ENCODE measurements around the gene GNAL.

Gene GNAL

DNA sequence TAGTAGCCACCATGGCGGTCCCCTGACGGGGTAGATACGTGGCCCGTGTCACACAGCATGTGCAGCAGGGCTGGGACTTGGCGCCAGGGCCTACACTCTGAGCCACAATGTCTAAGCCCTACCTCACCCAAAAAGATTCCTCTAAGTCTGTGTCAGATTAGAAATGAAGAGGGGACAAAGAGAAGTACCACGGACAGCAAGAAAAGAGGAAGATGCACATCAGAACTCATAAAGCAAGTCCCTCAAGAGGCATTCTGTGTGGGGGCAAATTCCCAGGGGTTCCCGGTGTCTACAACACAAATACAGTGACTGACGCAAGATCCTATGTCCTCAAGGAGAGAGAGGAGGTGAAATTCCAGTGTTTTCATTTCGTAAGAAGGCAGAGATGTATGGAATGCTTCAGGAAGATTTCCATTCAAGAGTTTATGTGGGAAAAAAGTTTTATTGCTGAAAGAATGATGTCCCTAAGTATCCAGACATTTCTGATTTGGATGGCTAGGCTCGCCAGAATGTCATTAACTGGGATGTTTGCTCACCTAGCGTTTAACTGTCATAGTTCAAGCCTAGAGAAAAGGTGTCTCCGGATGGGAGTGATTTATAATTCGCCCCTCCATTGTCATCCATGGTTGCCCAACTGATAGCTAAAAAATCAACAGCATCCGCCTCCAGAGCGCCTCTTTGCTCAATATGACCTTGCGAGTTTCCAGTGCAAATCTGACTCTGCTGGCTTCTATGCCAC, 86.5 kb downstream of the GNAL start:
- TF ChIP-seq, protein P1, sequence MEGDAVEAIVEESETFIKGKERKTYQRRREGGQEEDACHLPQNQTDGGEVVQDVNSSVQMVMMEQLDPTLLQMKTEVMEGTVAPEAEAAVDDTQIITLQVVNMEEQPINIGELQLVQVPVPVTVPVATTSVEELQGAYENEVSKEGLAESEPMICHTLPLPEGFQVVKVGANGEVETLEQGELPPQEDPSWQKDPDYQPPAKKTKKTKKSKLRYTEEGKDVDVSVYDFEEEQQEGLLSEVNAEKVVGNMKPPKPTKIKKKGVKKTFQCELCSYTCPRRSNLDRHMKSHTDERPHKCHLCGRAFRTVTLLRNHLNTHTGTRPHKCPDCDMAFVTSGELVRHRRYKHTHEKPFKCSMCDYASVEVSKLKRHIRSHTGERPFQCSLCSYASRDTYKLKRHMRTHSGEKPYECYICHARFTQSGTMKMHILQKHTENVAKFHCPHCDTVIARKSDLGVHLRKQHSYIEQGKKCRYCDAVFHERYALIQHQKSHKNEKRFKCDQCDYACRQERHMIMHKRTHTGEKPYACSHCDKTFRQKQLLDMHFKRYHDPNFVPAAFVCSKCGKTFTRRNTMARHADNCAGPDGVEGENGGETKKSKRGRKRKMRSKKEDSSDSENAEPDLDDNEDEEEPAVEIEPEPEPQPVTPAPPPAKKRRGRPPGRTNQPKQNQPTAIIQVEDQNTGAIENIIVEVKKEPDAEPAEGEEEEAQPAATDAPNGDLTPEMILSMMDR (IDR thresholded peaks at IDR 0.05; ENCODE audit: insufficient read depth, low read depth, low read length, missing control alignments): no peak
- no peak for DNase-seq (ENCODE audit: low read depth)
- H3K4me3 ChIP-seq (ENCODE audit: low read length): no peak overlapping the region

DNA sequence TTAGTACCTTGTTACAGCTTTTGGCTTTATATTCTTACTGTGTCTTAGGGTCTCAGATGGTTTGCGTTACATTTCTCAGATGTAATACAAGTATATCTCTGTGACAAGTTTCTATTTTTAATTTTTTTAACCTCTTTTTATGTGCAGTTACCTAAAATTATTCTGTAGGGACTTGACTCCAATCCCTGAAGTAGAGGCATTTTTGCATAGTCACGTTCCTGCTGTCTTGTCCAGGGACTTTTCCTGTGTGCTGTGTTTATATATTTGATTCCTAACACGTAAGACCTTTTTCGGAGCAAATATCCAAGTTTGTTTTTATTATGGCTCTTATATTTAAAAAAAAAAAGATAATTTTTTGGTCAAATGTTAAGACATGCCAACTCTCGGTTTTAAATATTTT, 91.0 kb downstream of the GNAL start:
- no peak overlapping the region for H3K4me3 ChIP-seq (ENCODE audit: low read length)
- TF ChIP-seq, protein P1 (IDR thresholded peaks at IDR 0.05; ENCODE audit: insufficient read depth, low read depth, low read length, missing control alignments): no peak
- DNase-seq (ENCODE audit: low read depth): no peak

DNA sequence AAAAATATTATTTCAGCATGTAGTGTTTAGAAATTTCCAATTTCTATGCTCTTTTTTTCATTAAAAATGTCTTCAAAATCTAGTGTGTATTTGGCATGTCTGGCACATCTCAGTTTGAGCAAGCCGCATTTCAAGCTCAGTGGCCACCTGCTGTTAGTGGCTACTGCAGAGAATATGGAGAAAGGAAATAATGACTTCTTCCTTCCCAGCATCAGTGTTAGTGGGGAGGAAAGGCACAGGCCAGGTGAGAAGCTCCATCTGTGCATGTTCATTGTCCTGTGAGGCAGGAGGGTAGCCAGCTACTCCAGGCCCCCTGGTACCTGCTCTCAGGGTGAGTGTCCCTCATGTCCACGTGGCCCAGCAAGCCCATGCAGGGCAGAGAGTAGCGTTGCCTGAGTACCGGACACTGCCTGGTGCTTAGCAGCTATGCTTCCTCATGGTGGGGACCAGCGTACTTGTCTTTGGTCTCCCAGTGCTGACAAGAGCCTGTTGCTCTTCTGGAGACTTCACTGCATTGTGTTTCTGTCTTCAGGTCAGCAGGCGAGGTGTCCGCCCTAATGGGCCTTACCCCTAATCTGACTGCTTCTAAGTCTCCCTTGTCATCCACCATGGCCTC, 94.8 kb downstream of the GNAL start:
- no peak overlapping the region for H3K4me3 ChIP-seq (ENCODE audit: low read length)
- no peak for DNase-seq (ENCODE audit: low read depth)
- TF ChIP-seq, protein P1 (IDR thresholded peaks at IDR 0.05; ENCODE audit: insufficient read depth, low read depth, low read length, missing control alignments): no peak

DNA sequence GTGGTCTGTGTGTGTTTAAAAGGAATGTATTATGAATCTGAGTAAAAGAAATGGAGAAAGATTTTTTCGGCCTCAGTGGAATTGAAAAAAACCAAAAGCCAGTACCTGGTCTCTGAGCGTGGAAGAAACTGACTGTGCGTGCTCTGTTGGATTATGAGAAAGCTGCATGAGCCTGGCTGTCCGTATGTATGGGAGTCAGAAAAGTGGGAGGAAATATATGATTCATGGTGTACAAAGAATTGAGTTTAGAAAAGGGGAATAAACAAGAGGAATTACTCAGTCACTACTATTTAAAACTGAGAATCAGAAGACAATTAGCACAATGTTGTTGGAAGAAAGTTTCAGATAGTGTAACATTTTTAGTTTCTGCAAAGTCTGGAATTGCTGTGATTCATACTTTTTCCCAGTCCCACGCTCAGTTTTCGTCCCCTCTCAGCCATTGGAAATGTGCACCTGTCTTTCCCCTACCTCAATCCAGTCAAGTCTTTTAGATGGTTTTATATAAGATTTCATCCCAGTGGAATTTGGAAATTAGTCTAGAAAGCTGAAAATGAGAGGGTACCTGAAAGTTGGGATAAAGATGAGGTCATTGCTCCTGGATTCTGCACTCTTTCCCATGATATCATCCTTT, 95.7 kb downstream of the GNAL start:
- no peak overlapping the region for H3K4me3 ChIP-seq (ENCODE audit: low read length)
- TF ChIP-seq, protein P1 (IDR thresholded peaks at IDR 0.05; ENCODE audit: insufficient read depth, low read depth, low read length, missing control alignments): no peak
- DNase-seq (ENCODE audit: low read depth): no peak

DNA sequence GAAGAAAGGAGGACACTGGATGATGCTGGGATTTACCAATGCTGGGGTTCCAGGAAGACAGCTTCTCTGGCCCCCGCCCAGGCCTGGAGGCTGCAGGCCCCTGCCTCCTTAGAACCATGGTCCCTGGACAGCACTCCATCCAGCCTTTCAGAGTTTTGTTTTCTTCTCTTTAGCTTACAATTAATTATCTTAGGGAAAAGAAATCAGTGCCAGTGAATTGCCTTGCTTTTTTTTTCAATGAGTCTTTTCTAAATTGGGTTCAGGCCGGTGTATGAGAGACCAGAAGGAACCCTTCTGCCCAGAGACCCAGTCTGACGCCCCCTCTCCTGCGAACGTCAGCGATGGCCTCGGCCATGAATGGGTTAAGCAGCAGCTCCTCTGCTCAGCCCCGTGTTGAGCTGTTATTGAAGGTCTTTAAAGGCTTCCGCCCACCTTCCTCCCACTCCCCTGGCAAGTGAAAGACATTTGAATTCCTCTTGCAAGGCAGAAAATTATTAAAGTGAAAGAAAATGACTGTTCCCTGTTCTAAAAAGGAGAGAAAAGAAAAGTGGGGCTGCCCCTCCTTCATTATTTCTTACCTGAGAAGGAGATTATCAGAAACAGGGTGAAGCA, 96.5 kb downstream of the GNAL start:
- DNase-seq (ENCODE audit: low read depth): no peak
- TF ChIP-seq, protein P1 (IDR thresholded peaks at IDR 0.05; ENCODE audit: insufficient read depth, low read depth, low read length, missing control alignments): no peak
- no peak overlapping the region for H3K4me3 ChIP-seq (ENCODE audit: low read length)

DNA sequence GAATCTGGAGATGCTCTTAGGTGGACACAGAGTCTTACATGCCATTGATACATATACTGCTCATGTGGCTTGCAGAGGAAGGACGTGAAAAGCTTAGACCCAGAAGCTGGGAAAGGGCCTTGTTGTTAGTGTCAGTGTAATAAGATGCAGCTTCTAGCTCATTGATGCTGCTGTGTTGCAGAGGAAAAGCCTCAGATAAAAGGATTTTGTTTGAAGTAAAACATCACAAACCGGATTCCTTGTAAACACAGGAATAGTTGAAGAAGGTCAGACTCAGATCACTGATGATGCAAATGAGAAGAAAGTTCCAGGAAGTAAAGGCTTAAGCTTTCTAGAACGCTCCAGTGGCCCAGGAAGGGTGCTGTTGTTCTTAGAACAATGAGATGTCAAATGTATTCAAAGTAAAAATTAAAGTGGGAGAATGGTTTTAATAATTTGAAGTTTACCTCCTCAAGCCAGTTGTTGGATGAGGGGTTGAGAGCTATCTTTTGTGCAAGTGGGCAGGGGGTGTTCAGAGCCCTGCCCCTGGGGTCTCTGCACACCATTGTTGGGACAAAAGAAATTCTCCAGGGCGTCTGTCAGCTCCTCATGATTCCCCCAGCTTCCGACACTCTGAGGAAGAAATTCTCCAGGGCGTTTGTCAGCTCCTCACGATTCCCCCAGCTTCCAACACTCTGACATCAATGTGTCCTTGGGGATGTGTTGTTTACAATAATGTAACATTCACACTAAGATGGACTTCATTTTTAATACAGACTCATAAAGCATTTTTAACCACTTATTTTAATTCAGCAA, 100.8 kb downstream of the GNAL start:
- TF ChIP-seq, protein P1 (IDR thresholded peaks at IDR 0.05; ENCODE audit: insufficient read depth, low read depth, low read length, missing control alignments): no peak
- H3K4me3 ChIP-seq (ENCODE audit: low read length): no peak overlapping the region
- no peak for DNase-seq (ENCODE audit: low read depth)
